ENCODE results near the gene POU3F3.

Gene POU3F3

GRCh38 chr2:104853534-104854497 is at the start of gene POU3F3:
Gene POU3F3, plus strand, starts transcription at chr2:104854115. Its CDS starts 1,396 bp downstream, at chr2:104855511.
- POLR2A ChIA-PET: interaction anchor here (1.3 to 2.0 kb wide), 4 partner anchors 8 to 16 kb away, joined by 3 to 8 read pairs (median 6); no protein-coding TSS in a partner anchor

DNA sequence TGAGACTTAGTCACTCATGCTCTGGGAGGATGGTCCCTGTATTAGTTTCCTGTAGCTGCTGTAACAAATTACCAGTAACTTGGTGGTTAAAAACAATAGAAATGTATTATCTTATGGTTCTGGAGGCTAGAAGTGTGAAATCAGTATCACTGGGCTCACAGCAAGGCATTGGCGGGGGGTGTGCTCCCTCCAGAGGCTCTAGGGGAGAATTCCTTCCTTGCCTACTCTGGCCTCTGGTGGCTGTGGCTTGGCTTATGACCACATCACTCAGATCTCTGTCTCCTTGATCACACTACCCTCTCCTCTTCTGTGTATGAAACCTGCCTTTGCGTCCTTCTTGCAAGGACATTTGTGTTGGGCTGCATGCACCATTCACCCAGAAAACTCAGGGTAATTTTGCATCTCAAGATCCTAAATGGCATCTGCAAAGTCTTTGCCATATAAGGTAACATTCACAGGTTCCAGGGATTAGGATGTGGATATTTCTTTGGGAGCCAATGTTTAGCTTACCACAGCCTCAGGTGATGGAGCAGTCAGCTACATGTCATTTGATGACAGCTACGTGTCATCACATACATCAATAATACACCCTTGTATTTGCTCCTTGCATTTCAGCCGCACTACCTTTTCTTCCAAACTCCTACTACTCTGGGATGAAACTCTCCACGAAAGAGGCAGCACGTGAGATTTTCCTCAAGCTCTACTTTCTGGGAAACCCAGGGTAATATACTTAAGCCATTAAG is 49.6 kb upstream of the POU3F3 start:
- TF ChIP-seq TARDBP (IDR thresholded peaks at IDR 0.05) (no peak), FOXA1 (IDR thresholded peaks at IDR 0.05) (no peak), SUZ12 (IDR thresholded peaks at IDR 0.05) (no peak), ZNF384 (IDR thresholded peaks at IDR 0.05) (no peak), FOXK2 (IDR thresholded peaks at IDR 0.05) (no peak), LEF1 (IDR thresholded peaks at IDR 0.05; ENCODE audit: borderline replicate concordance) (no peak), NFRKB (IDR thresholded peaks at IDR 0.05) (no peak), SP1 (IDR thresholded peaks at IDR 0.05) (no peak), ELF4 (IDR thresholded peaks at IDR 0.05) (no peak), L3MBTL2 (conservative IDR thresholded peaks at IDR 0.05) (no peak), HDGF (IDR thresholded peaks at IDR 0.05; ENCODE audit: borderline replicate concordance) (no peak), ARNT (IDR thresholded peaks at IDR 0.05) (no peak), CTBP1 (IDR thresholded peaks at IDR 0.05; ENCODE audit: borderline replicate concordance) (no peak), BHLHE40 (IDR thresholded peaks at IDR 0.05; ENCODE audit: borderline replicate concordance) (no peak), FOXM1 (IDR thresholded peaks at IDR 0.05; ENCODE audit: borderline replicate concordance) (no peak)
- TF ChIP-seq, protein P1, sequence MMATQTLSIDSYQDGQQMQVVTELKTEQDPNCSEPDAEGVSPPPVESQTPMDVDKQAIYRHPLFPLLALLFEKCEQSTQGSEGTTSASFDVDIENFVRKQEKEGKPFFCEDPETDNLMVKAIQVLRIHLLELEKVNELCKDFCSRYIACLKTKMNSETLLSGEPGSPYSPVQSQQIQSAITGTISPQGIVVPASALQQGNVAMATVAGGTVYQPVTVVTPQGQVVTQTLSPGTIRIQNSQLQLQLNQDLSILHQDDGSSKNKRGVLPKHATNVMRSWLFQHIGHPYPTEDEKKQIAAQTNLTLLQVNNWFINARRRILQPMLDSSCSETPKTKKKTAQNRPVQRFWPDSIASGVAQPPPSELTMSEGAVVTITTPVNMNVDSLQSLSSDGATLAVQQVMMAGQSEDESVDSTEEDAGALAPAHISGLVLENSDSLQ (IDR thresholded peaks at IDR 0.05): no peak
- POLR2A ChIA-PET: no interaction called here
- DNase-seq (ENCODE audit: extremely low spot score): no peak
- CTCF ChIA-PET: no interaction called here

More at GRCh38 chr2:104853534-104854497, at the start of gene POU3F3:
- DNase-seq (ENCODE audit: extremely low spot score): peak; percentile 85
- CTCF ChIA-PET: interaction anchor here (0.6 to 0.7 kb wide), 2 partner anchors 202 to 275 kb away, joined by 3 to 4 read pairs; no protein-coding TSS in a partner anchor
- TF ChIP-seq CTBP1 (IDR thresholded peaks at IDR 0.05; ENCODE audit: borderline replicate concordance) (peak; percentile 61), ELF4 (IDR thresholded peaks at IDR 0.05) (peak; percentile 71; the same call in 1 of the 2 replicates), SUZ12 (IDR thresholded peaks at IDR 0.05) (no peak), L3MBTL2 (conservative IDR thresholded peaks at IDR 0.05) (peak; percentile 73)
- TF ChIP-seq, protein P1 (IDR thresholded peaks at IDR 0.05): peak; percentile 99

DNA sequence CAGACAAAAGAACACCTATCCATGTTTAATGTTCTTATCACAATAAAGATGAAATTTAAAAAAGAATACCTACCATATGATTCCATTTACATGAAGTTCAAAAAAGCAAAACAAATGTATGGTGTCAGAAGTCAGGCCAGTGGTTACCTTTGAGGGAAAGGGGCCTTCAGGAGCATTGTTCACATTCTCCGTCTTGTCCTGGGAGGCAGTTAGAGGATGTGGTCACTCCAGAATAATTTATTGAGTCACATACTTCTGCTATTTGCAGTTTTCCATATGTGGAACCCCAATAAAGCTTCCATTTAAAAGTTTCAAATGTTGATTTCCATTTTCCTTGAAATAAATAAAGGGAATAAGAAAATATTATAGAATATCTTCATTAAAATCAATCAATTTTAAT is 41.6 kb upstream of the POU3F3 start:
- POLR2A ChIA-PET: no interaction called here
- CTCF ChIA-PET: interaction anchor here (0.6 kb wide), 1 partner anchor 556 kb away, joined by 3 read pairs; no protein-coding TSS in a partner anchor
- no peak for TF ChIP-seq L3MBTL2 (conservative IDR thresholded peaks at IDR 0.05)
- TF ChIP-seq NFRKB (IDR thresholded peaks at IDR 0.05): no peak
- TF ChIP-seq ZNF384 (IDR thresholded peaks at IDR 0.05): no peak
- TF ChIP-seq SP1 (IDR thresholded peaks at IDR 0.05): no peak
- TF ChIP-seq ELF4 (IDR thresholded peaks at IDR 0.05): no peak
- TF ChIP-seq FOXK2 (IDR thresholded peaks at IDR 0.05): no peak
- no peak for TF ChIP-seq BHLHE40 (IDR thresholded peaks at IDR 0.05; ENCODE audit: borderline replicate concordance)
- no peak for TF ChIP-seq FOXM1 (IDR thresholded peaks at IDR 0.05; ENCODE audit: borderline replicate concordance)
- TF ChIP-seq TARDBP (IDR thresholded peaks at IDR 0.05): no peak
- TF ChIP-seq ARNT (IDR thresholded peaks at IDR 0.05): no peak
- no peak for TF ChIP-seq FOXA1 (IDR thresholded peaks at IDR 0.05)
- DNase-seq (ENCODE audit: extremely low spot score): no peak

- POLR2A ChIA-PET: no interaction called here
- no peak for DNase-seq (ENCODE audit: extremely low spot score)
- no peak for TF ChIP-seq ELF4 (IDR thresholded peaks at IDR 0.05)
- no peak for TF ChIP-seq LEF1 (IDR thresholded peaks at IDR 0.05; ENCODE audit: borderline replicate concordance)
- TF ChIP-seq FOXK2 (IDR thresholded peaks at IDR 0.05): no peak
- TF ChIP-seq ARNT (IDR thresholded peaks at IDR 0.05): no peak
- no peak for TF ChIP-seq SP1 (IDR thresholded peaks at IDR 0.05)
- CTCF ChIA-PET: no interaction called here
Observed at GRCh38 chr2:104816143-104816542, 37.8 kb upstream of the POU3F3 start.

DNA sequence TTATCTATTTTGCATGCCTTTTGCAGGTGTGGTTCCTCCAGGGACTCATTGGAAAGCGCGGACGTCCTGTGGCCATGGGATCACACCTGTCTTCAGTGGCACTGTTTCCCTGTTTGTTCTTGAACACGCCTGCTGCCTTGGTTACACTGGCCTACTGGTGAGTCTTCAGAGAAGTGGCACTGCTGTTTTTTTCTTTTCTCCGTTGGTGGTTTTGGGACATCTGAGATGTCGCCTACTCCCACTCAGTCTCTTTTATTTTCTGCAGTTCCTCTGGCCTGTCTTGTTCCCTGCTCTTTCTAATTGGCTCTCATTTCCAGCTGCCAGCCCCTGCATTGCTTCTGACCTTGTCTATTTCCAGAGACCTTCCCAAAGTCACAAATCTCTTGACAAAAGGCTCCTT is 35.7 kb upstream of the POU3F3 start:
- ChIA-PET CTCF (no interaction called here), POLR2A (no interaction called here)
- no peak for TF ChIP-seq LEF1 (IDR thresholded peaks at IDR 0.05; ENCODE audit: borderline replicate concordance)
- TF ChIP-seq ZNF384 (IDR thresholded peaks at IDR 0.05): no peak
- no peak for TF ChIP-seq BHLHE40 (IDR thresholded peaks at IDR 0.05; ENCODE audit: borderline replicate concordance)
- TF ChIP-seq TARDBP (IDR thresholded peaks at IDR 0.05): no peak
- no peak for TF ChIP-seq CTBP1 (IDR thresholded peaks at IDR 0.05; ENCODE audit: borderline replicate concordance)
- DNase-seq (ENCODE audit: extremely low spot score): no peak

- TF ChIP-seq CTBP1 (IDR thresholded peaks at IDR 0.05; ENCODE audit: borderline replicate concordance) (no peak), ZNF384 (IDR thresholded peaks at IDR 0.05) (no peak), SP1 (IDR thresholded peaks at IDR 0.05) (no peak), FOXM1 (IDR thresholded peaks at IDR 0.05; ENCODE audit: borderline replicate concordance) (no peak), NFRKB (IDR thresholded peaks at IDR 0.05) (no peak), FOXK2 (IDR thresholded peaks at IDR 0.05) (no peak), BHLHE40 (IDR thresholded peaks at IDR 0.05; ENCODE audit: borderline replicate concordance) (no peak), TARDBP (IDR thresholded peaks at IDR 0.05) (no peak), LEF1 (IDR thresholded peaks at IDR 0.05; ENCODE audit: borderline replicate concordance) (no peak), ELF4 (IDR thresholded peaks at IDR 0.05) (no peak), FOXA1 (IDR thresholded peaks at IDR 0.05) (no peak), HDGF (IDR thresholded peaks at IDR 0.05; ENCODE audit: borderline replicate concordance) (no peak), SUZ12 (IDR thresholded peaks at IDR 0.05) (no peak), ARNT (IDR thresholded peaks at IDR 0.05) (no peak), L3MBTL2 (conservative IDR thresholded peaks at IDR 0.05) (no peak)
- TF ChIP-seq, protein P1 (IDR thresholded peaks at IDR 0.05): no peak
- CTCF ChIA-PET: no interaction called here
- DNase-seq (ENCODE audit: extremely low spot score): no peak
- POLR2A ChIA-PET: no interaction called here
Observed at GRCh38 chr2:104820126-104820525, 33.8 kb upstream of the POU3F3 start.

All from HEK293T (cell line).